Activated CD4-positive, alpha-beta T cell treated with anti-CD3 and anti-CD28 coated beads, Interleukin-2, Interleukin-6, amounts not matched to agents 100 ng/mL and 50 ng/mL, durations not matched to agents 16 hours and 8 hours (primary cell): ENCODE data around the gene CREB5.
A peak's percentile ranks its signal among the peaks of the same experiment; 100 is the strongest.
"Not testable (repeated sequence)": the region's sequence is repeated elsewhere in the genome, so short reads cannot be mapped to it uniquely, and the experiment has no call there.

Experiments used
- DNase-seq: peaks from one replicate; pipeline ENCODE4 v3.0.0-alpha.2; 2020

CREB5 gene, protein sequence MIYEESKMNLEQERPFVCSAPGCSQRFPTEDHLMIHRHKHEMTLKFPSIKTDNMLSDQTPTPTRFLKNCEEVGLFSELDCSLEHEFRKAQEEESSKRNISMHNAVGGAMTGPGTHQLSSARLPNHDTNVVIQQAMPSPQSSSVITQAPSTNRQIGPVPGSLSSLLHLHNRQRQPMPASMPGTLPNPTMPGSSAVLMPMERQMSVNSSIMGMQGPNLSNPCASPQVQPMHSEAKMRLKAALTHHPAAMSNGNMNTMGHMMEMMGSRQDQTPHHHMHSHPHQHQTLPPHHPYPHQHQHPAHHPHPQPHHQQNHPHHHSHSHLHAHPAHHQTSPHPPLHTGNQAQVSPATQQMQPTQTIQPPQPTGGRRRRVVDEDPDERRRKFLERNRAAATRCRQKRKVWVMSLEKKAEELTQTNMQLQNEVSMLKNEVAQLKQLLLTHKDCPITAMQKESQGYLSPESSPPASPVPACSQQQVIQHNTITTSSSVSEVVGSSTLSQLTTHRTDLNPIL

GRCh38 chr7:28411876-28412662 lies at the start of gene CREB5:
TSS of gene CREB5 (plus strand) at chr7:28412518. CDS start at chr7:28412915, 397 bp downstream.
- DNase-seq, result peak; percentile 6

DNA sequence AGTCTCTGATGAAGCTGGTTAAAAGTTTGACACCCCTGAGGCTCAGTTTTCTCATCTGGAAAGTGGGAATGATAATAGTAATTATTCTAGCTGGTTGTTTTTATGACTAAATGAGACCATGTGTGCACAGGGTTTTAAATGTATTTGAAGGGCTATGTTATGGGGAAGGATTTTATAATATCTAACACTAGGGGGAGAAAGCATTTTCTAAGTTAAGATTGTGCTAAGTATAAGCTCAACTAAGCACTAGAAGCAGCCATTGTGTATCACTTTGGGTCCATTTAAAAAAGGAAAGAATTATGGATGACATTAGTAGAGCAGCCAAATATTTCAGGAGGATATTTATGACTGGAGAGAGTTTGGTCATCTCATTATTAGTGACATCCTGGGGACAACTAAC lies 49.5 kb upstream of the CREB5 start:
- DNase-seq, result no peak

- no peak for DNase-seq
These were observed 48.2 kb upstream of the CREB5 start for GRCh38 chr7:28364082-28364481.

DNA sequence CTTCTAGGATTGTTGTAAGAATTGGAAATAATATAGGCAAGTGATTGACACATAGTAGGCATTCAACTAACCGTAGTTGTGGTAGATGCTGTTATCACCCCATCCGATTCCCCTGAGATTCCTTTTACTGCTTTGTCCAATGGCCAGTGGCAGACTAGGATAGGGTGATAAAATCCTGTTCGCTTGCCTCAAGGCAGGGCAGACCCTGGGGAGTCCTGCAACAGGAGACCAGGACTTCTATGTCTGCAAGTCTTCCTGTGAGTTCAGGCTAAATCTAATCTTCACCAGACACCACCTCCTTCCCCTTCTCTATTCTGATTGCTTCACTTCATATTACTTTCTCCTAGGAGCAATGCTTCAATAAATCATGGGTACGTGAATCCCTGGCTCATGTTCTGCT lies 42.8 kb upstream of the CREB5 start:
- no peak for DNase-seq

- no peak for DNase-seq
These were observed 40.5 kb upstream of the CREB5 start for GRCh38 chr7:28371846-28372245.

DNA sequence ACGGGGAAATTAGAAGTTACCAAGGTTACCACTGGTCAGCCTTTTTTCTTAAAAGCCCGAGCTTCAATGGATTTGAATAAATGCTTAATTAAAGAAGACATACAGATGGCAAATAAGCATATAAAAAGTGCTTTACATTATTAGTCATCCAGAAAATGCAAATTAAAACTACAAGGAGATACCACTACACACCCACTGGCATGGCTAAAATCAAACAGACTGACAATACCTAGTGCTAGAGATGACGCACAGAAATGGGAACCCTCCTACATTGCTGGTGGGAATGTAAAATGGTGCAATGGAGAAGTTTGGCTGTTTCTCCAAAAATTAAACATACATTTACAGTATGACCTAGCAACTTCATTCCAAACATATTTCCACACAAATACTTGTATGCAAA lies 38.3 kb upstream of the CREB5 start:
- DNase-seq, result no peak

- DNase-seq, result no peak
These were observed 36.6 kb upstream of the CREB5 start for GRCh38 chr7:28375729-28376128.

DNA sequence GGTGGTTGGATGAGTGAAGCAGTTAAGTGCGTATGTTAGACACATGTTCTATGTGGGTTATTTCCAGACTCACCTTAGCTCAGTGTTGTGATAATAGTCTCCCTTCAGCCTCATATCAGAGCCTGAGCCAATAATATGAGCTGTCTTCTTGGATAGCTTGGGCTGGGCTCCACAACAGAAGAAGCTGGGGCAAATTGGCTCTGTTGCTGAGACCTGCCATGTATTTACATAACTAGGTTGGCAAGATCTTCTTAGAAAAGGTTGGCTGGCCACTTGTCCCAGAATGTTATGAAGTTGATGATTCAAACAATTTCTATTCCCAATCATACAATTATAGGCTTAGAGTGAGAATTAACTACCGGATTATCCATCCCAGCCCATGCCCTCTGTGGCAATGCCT lies 35.7 kb upstream of the CREB5 start:
- no peak for DNase-seq

GRCh38 chr7:28378574-28379149 lies 33.7 kb upstream of the CREB5 start:
- no peak for DNase-seq

- DNase-seq, result no peak
These were observed 30.9 kb upstream of the CREB5 start for GRCh38 chr7:28381466-28381865.

DNA sequence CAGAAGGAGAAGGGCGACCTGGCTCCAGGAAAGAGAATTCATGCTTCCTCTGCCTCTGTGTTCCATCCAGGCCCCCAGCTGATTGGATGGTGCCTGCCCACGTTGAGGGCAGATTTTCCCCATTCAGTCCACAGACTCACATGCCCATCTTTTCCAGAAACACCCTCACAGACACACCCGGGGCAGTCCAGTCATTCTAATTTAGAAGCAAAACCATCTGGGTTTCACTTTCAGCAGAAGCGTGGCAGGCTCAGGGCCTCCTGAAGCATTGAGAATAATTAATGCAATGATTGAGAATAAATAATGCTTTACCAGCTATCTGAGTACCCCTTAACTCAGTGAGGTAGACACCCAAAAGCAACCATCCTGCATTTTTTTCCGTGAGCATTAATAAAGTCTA lies 30.2 kb upstream of the CREB5 start:
- no peak for DNase-seq

- DNase-seq, result no peak
These were observed 28.3 kb upstream of the CREB5 start for GRCh38 chr7:28383975-28384374.

DNA sequence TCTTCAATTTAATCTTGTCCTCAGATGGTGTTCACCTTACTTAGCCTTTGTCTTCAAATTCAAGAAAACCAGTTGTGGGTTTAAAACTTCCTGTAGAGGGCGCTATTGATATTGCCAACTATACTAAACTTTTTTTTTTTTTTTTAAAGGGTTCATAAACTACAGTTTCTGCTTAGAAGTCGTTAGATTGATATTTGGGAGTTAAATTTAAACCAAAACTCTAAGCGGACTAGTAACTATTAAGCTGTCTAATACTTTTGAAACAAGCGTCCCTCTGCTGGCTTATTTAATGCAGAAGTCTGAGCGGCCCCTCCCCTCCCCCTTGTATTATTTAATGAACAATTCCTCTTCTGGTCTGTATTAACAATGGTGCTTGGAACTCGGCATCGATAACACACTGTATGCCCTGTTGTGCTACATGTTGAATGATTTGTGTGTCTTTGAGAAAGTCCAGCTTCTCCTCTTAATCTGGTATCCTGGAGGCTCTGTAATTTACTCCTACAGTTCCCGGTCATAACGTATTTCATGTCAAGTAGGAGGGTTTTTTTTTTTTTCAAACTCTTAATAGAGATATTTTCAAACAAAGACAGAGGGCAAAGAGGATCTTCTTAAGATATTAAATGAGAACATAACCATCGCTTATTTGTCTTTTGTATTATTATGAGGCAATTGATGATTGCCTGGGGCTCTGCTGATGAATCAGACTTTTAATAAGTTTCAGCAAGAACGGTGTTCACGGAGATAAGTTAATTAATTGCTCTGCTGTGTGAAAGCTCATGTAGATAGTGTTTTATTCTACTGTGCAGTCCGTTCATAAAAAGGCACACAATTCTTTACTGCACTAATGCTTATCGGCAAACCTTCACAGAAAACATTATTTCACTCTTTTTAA lies 22.6 kb upstream of the CREB5 start:
- peak; percentile 56 for DNase-seq

GRCh38 chr7:28390426-28390825 lies 21.9 kb upstream of the CREB5 start:
- no peak for DNase-seq

- no peak for DNase-seq
These were observed 20.0 kb upstream of the CREB5 start for GRCh38 chr7:28392289-28392688.

- DNase-seq, result no peak
These were observed 16.9 kb upstream of the CREB5 start for GRCh38 chr7:28395404-28395803.

GRCh38 chr7:28395831-28396230 lies 16.5 kb upstream of the CREB5 start:
- DNase-seq, result no peak

DNA sequence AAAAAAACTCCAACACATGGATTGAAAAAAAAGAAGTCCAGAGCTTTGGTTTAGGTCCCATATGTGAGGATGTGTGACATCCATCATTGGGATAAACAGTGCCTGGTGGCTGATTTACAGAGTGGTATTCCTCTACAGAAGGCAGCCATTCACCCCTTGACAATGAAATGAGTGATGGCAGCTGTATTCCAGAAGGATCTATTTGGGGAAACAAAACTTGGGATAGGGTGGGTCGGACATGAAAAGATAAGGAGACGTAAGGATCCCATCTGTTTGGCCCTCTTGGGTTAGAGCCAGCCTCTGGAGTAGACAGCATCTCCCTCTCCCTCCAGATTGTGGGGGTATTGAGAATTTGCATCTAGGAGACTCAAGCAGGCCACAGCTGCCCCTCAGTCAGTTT lies 15.2 kb upstream of the CREB5 start:
- DNase-seq, result no peak

- DNase-seq, result no peak
These were observed 11.4 kb upstream of the CREB5 start for GRCh38 chr7:28400838-28401360.

GRCh38 chr7:28401567-28401966 lies 10.8 kb upstream of the CREB5 start:
- not testable (repeated sequence) for DNase-seq

- DNase-seq, result no peak
These were observed 6.7 kb upstream of the CREB5 start for GRCh38 chr7:28405662-28406061.

DNA sequence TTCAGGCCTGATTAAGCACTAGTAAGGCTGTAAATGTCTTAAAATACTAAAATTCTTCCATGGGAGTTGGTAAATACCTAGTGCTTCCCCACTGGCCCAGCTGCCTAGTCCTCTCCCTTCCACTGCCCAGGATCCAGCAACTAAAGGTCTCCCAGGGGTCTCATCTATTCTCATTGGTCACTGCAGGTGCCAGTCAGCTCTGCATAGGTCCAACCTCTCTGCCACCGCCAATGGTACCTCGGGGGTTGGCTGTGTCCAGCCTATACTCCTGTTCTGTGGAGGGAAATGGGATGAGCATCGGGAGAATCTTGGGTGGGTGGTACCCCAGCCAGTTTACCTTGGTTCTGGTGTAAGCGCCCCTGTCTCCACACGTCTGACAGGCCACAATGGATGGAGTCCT lies 6.1 kb upstream of the CREB5 start:
- no peak for DNase-seq
